K562 (cell line): Measurements from ENCODE around the gene ZCCHC8. TPM values are rescaled to one million over a fixed set of nuclear protein-coding genes. Genes with fewer than 3 reads are reported as not detected.

Experiments
- ATF7 ChIP-seq: fragments of 450-650 bp; IDR thresholded peaks from 2 replicates; pipeline ENCODE4 v1.7.1; 2014; ENCODE audit warnings: mild to moderate bottlenecking, moderate library complexity
- ELK1 ChIP-seq: sonication (generic); formaldehyde crosslinking; IDR thresholded peaks from 2 replicates; pipeline ENCODE4 v1.8.1; 2022; ENCODE audit warnings: missing genetic modification reagents
- ETV1 ChIP-seq: fragments of 450-650 bp; conservative IDR thresholded peaks from 2 replicates; pipeline ENCODE4 v1.6.1; 2016; ENCODE audit warnings: missing genetic modification characterization, control low read depth, low read depth, missing compliant biosample characterization
- NCOA6 ChIP-seq: fragments of 450-650 bp; IDR thresholded peaks from 2 replicates; pipeline ENCODE4 v1.6.1; 2017; ENCODE audit warnings: mild to moderate bottlenecking
- NRF1 ChIP-seq, 2 experiments: fragments of 450-650 bp; IDR thresholded peaks in 1 of 2; conservative IDR thresholded peaks in 1 of 2; 2 replicates each; pipeline ENCODE4 v1.6.1; 2014; ENCODE audit warnings: mild to moderate bottlenecking in 2 of 2
- UBTF ChIP-seq, 2 experiments: IDR thresholded peaks; 2 replicates each; pipeline ENCODE4 v1.6.1; 2012; ENCODE audit warnings: improper control_type of control experiment in 2 of 2, low read depth in 2 of 2, low read length in 2 of 2, borderline replicate concordance in 1 of 2
- polyA plus RNA-seq, 8 experiments: library from polyadenylated mRNA; depleted of rRNA in 4 of 8; stranded (reverse) in 5 of 8; unstranded in 3 of 8; fragments of >200 nt; fragmentation: Nextera tagmentation in 2 of 8; fragmentation: Illumina TruSeq in 1 of 8; extraction: Ambion mirVana in 2 of 8; extraction: Trizol in 1 of 8; gene quantifications; 2 replicates each; pipeline versions ENCODE4 v1.2.1 to v1.2.3, GENCODE V29; 2011 to 2014; ENCODE audit warnings: inconsistent platforms in 1 of 8, missing spikeins in 1 of 8
- total RNA-seq, 7 experiments: library from RNA; depleted of rRNA in 6 of 7; stranded (reverse); fragments of >200 nt in 6 of 7; fragmentation: Illumina TruSeq in 2 of 7; extraction: Trizol in 2 of 7; gene quantifications; 2 replicates each; pipeline versions ENCODE4 v1.2.1 to v1.2.3, GENCODE V29; 2011 to 2021; ENCODE audit warnings: low replicate concordance in 1 of 7
- TF ChIP-seq, protein P1 (sequence below), 2 experiments: fragments of 450-650 bp in 1 of 2; sonication (generic) in 1 of 2; formaldehyde crosslinking in 1 of 2; IDR thresholded peaks; 2 replicates each; pipeline versions ENCODE4 v1.7.1 to v1.9.0; 2016 to 2022; ENCODE audit warnings: inconsistent platforms in 1 of 2, mild to moderate bottlenecking in 1 of 2, missing genetic modification reagents in 1 of 2

Gene ZCCHC8
- total and polyA plus RNA-seq, 9 of the 15 experiments (the other 6 are each of a cell fraction or from before 2014, with no cell fraction given): 14.8 to 50.9 (median 34.1) TPM

DNA sequence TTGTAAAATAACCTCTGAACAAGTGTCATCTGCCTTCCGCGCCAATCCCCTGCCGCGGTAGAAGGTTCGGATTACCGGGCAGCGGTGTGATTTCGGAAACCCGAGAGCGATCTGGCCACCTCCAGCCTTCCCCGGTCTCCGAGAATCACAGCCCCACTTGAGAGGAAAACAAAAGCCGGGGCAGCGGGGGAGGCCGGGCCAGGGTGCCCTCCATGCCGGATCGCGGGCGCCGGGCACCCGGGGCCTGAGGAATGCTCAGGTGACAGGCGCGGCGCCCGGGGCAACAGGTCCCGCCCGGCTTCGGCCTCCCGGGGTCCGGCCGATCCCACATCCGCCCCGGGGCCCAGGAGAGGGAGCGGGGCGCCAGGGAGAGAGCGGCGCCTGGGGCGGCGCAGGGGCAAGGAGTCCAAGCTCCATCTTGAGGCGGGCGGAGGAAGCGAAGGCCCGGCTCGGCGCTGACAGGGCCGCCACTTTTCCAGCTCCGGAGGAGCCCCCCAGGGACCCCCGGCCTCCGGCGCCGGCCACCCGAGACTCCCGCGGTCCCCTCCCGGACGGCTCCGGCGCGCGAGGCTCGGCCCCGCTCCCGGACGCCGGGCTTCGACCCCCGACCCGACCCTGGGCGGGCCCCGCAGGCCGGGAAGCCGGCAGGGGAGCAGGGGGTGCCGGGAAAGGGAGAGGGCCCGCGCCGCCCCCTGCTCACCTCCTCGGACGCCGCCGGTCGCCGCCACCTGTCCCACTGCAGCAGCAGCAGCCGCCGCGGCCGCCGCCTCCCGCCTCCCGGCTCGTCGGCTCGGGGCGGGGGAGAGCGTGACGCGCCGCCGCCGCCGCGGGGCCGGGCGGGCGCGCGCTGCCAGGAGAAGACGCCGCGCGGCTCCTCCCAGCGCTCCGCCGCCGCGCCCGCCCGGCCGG lies 78.7 kb downstream of the ZCCHC8 start, which contains the start of gene CLIP1 (continued):
- TF ChIP-seq, protein P1, sequence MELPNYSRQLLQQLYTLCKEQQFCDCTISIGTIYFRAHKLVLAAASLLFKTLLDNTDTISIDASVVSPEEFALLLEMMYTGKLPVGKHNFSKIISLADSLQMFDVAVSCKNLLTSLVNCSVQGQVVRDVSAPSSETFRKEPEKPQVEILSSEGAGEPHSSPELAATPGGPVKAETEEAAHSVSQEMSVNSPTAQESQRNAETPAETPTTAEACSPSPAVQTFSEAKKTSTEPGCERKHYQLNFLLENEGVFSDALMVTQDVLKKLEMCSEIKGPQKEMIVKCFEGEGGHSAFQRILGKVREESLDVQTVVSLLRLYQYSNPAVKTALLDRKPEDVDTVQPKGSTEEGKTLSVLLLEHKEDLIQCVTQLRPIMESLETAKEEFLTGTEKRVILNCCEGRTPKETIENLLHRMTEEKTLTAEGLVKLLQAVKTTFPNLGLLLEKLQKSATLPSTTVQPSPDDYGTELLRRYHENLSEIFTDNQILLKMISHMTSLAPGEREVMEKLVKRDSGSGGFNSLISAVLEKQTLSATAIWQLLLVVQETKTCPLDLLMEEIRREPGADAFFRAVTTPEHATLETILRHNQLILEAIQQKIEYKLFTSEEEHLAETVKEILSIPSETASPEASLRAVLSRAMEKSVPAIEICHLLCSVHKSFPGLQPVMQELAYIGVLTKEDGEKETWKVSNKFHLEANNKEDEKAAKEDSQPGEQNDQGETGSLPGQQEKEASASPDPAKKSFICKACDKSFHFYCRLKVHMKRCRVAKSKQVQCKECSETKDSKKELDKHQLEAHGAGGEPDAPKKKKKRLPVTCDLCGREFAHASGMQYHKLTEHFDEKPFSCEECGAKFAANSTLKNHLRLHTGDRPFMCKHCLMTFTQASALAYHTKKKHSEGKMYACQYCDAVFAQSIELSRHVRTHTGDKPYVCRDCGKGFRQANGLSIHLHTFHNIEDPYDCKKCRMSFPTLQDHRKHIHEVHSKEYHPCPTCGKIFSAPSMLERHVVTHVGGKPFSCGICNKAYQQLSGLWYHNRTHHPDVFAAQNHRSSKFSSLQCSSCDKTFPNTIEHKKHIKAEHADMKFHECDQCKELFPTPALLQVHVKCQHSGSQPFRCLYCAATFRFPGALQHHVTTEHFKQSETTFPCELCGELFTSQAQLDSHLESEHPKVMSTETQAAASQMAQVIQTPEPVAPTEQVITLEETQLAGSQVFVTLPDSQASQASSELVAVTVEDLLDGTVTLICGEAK (IDR thresholded peaks at IDR 0.05): peak; percentile 45; the same call in 1 of the 2 replicates
- TF ChIP-seq, protein P1 (CRISPR knock-in tag; IDR thresholded peaks at IDR 0.05): no peak
- TF ChIP-seq UBTF (IDR thresholded peaks at IDR 0.05; ENCODE audit: borderline replicate concordance in 1 of 2, low read depth in 2 of 2, low read length in 2 of 2) (peak; percentile 97 to 98), NRF1 (conservative IDR thresholded peaks at IDR 0.05 in 1 of 2, IDR thresholded peaks at IDR 0.05 in 1 of 2) (peak; percentile 71 to 73), ETV1 (tag) (0 out of 2 replicates have a peak, but pooled peaks have one; percentile 38), ATF7 (peak; percentile 33), NCOA6 (no peak), ELK1 (no peak)
